AG04450 (cell line): Measurements from ENCODE around the gene NEO1. TPM values are rescaled to one million over a fixed set of nuclear protein-coding genes. Genes with fewer than 3 reads are reported as not detected.

ENCODE experiments used
- CTCF ChIA-PET: fragments of 300-600, 350-600 bp; formaldehyde crosslinking; extraction: SDS; loops from one replicate; lab custom pipeline; 2022; ENCODE audit warnings: antibody characterized with exemption, inconsistent platforms; lab: Charles Lee
- POLR2A ChIA-PET: fragments of 350-600 bp; formaldehyde crosslinking; extraction: SDS; loops from one replicate; lab custom pipeline; 2021; ENCODE audit warnings: antibody characterized with exemption, inconsistent platforms; lab: Yijun Ruan, JAX
- DNase-seq: peaks from one replicate; pipeline ENCODE4 v3.0.0-alpha.2; 2011; ENCODE audit warnings: low read depth, low spot score
- H3K27ac ChIP-seq: one replicate; pipeline ENCODE4 v1.5.1; 2012; ENCODE audit warnings: low read depth, low read length, control low read depth
- H3K27me3 ChIP-seq: one replicate; pipeline ENCODE4 v1.6.0; 2012; ENCODE audit warnings: low read length; ENCODE audit not compliant: control insufficient read depth, insufficient read depth
- H3K4me3 ChIP-seq: 2 replicates; pipeline ENCODE4 v1.5.1; 2011; ENCODE audit warnings: mild to moderate bottlenecking, low read depth, low read length, control low read depth
- H3K9me3 ChIP-seq: 2 replicates; pipeline ENCODE4 v1.5.1; 2012; ENCODE audit warnings: low read length; ENCODE audit not compliant: control insufficient read depth, insufficient read depth
- polyA plus RNA-seq: library from polyadenylated mRNA; depleted of rRNA; stranded (reverse); fragments of >200 nt; gene quantifications from 2 replicates; pipeline ENCODE4 v1.2.3, GENCODE V29; 2011
- TF ChIP-seq, protein P1 (sequence below): IDR thresholded peaks from 2 replicates; pipeline ENCODE4 v1.5.1; 2011; ENCODE audit warnings: low read depth, low read length, control low read depth, inconsistent platforms

NEO1 gene
- polyA plus RNA-seq, 1 experiment = 3.5 TPM

DNA sequence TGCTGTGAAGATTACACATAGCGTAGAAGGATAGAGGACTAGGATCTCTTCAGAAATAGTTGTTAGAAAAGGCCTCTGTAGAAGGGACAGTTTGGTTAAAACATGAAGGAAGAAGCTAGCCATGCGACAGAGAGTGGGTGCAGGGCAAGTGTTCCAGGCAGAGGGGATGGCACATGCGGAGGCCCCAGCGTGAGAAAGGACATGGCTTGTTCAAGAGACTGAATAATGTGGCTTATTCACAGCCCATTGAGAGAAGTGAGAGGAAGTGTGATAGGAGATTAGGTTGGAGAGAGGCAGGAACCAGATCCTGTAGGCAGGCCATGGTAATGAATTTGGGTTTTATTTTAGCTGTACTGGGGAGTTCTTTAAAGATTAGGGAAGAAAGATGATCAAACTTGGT, 56.4 kb downstream of the NEO1 start:
- TF ChIP-seq, protein P1, sequence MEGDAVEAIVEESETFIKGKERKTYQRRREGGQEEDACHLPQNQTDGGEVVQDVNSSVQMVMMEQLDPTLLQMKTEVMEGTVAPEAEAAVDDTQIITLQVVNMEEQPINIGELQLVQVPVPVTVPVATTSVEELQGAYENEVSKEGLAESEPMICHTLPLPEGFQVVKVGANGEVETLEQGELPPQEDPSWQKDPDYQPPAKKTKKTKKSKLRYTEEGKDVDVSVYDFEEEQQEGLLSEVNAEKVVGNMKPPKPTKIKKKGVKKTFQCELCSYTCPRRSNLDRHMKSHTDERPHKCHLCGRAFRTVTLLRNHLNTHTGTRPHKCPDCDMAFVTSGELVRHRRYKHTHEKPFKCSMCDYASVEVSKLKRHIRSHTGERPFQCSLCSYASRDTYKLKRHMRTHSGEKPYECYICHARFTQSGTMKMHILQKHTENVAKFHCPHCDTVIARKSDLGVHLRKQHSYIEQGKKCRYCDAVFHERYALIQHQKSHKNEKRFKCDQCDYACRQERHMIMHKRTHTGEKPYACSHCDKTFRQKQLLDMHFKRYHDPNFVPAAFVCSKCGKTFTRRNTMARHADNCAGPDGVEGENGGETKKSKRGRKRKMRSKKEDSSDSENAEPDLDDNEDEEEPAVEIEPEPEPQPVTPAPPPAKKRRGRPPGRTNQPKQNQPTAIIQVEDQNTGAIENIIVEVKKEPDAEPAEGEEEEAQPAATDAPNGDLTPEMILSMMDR = no peak
- no peaks in the 10 kb centered on the region for H3K27me3 ChIP-seq
- no peak overlapping the region for H3K27ac ChIP-seq
- H3K4me3 ChIP-seq = no peak overlapping the region
- no peak for DNase-seq
- POLR2A ChIA-PET = no interaction called here
- CTCF ChIA-PET = no interaction called here
- no peaks in the 10 kb centered on the region for H3K9me3 ChIP-seq

DNA sequence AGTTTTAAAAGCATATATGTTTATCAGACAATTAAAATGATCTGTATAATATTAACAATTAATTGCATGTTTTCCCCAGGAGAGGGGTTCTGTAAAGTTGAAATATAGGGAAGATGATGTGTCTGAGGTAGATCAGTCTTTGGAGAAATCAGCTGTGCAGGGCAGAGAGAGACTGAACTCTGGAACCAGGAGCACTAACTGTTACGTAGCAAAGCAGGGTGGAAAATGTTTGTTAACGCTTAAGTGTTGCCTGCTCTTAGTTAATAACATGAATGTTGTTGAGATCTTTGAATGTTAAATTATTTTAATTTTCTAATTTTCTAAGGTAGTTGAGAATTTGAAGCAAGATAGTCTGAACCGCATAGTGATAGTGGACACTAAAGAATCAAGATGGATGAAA, 57.5 kb downstream of the NEO1 start:
- POLR2A ChIA-PET = no interaction called here
- no peak overlapping the region for H3K27ac ChIP-seq
- no peaks in the 10 kb centered on the region for H3K27me3 ChIP-seq
- no peaks in the 10 kb centered on the region for H3K9me3 ChIP-seq
- no peak for DNase-seq
- TF ChIP-seq, protein P1 = no peak
- CTCF ChIA-PET = no interaction called here
- no peak overlapping the region for H3K4me3 ChIP-seq

DNA sequence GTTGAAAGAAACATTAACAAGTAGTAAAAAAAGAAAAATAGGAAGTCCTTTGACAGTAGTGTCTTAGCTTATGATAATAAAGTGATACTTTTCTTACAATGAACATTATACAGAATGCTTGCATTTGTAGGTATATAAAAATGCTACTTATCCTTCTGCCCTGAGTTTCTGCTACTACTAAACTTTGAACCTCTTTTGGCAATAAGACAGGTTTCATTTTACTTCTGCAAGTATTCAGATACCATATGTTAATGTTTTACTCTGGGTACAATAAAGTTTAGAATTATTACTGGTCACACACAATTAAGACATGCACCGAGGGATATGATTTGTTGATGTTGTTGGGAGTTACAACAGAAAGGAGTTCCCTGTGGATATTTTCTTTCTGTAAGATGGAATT, 57.9 kb downstream of the NEO1 start:
- no peak overlapping the region for H3K27ac ChIP-seq
- POLR2A ChIA-PET = no interaction called here
- CTCF ChIA-PET = no interaction called here
- no peak overlapping the region for H3K4me3 ChIP-seq
- H3K9me3 ChIP-seq = no peaks in the 10 kb centered on the region
- TF ChIP-seq, protein P1 = no peak
- no peak for DNase-seq
- no peaks in the 10 kb centered on the region for H3K27me3 ChIP-seq

DNA sequence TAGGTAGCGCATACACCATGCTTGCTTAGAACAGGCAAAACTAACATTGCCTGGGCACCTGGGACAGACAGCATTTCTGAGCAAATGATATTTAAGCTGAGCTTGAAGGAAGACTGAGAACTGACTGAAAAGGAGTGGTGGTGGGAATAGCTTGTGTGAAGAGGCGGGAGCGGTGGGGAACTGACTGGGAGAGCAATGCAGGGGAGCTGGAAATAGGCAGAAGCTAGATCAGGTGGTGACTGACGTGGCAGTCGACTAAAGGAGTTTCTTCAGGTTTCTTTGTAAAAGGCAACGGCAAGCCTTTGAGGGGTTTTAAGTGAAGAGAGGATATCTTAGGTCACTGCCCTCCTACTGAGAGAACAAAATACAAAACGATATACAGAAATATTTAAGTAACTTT, 61.8 kb downstream of the NEO1 start:
- H3K27me3 ChIP-seq = no peaks in the 10 kb centered on the region
- ChIA-PET CTCF (no interaction called here), POLR2A (no interaction called here)
- H3K27ac ChIP-seq = no peak overlapping the region
- no peak for DNase-seq
- H3K4me3 ChIP-seq = no peak overlapping the region
- TF ChIP-seq, protein P1 = no peak
- no peaks in the 10 kb centered on the region for H3K9me3 ChIP-seq

DNA sequence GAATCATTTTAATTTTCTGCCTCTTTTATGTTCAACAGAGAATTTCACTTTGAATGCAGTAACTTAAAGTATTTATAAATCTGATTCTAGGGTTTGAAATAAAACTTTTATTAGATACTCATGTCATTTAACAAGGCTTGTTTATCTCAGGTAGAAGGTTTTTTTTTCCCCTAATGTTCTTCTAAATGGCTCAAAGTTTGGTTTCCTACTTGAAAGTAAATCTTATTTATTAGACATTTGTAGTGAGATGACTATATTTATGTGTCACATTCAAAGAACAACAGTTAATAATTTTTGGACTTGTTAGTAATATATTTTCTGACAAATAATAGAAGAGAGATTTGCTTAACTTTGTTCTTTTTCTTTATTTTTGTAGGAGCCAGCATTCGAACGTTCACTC, 63.9 kb downstream of the NEO1 start:
- no peak overlapping the region for H3K27ac ChIP-seq
- ChIA-PET CTCF (interaction anchor here (0.8 kb wide), 1 partner anchor 11 kb away, joined by 4 read pairs; no protein-coding TSS in a partner anchor), POLR2A (no interaction called here)
- DNase-seq = no peak
- TF ChIP-seq, protein P1 = no peak
- no peak overlapping the region for H3K4me3 ChIP-seq
- no peaks in the 10 kb centered on the region for H3K9me3 ChIP-seq
- no peaks in the 10 kb centered on the region for H3K27me3 ChIP-seq
